HepG2 (cell line): ENCODE results near the gene IKZF2. TPM values are rescaled to one million over a fixed set of nuclear protein-coding genes. Genes with fewer than 3 reads are reported as not detected.

Experiments used
- ATAC-seq: fragments of 200-7000 bp; cut with Tn5 transposase; 3 replicates; pipeline ENCODE4 v1.9.1; 2020; ENCODE audit warnings: mild to moderate bottlenecking, moderate library complexity
- BruUV-seq: library from RNA; stranded (reverse); fragments of 400-500 nt; replicated peaks from 2 replicates; lab custom pipeline; 2021; lab: Mats Ljungman, UMichigan
- CTCF ChIA-PET: fragments of 300-600 bp; formaldehyde crosslinking; extraction: SDS; loops from one replicate; lab custom pipeline; 2021; ENCODE audit warnings: low total read pairs, inconsistent platforms, low intra/inter-chr PET ratio; lab: Yijun Ruan, JAX
- POLR2A ChIA-PET: fragments of 350-600 bp; sonication (Branson Sonifier 250); formaldehyde crosslinking; loops from one replicate; lab custom pipeline; 2020; ENCODE audit warnings: antibody characterized with exemption, inconsistent platforms; lab: Yijun Ruan, JAX
- DNase-seq: peaks from one replicate; pipeline ENCODE4 v3.0.0-alpha.2; 2015; ENCODE audit warnings: low spot score
- FAIRE-seq: peaks from 3 replicates; lab custom pipeline; 2011; peaks lifted over from hg19 to GRCh38; lab: Jason Lieb, UNC
- H2AFZ ChIP-seq: one replicate; pipeline ENCODE4 v1.6.1; 2011; ENCODE audit warnings: low read length, inconsistent platforms
- H3K27ac ChIP-seq: fragments of 300-600 bp; 3 replicates; pipeline ENCODE4 v1.8.0; 2011; ENCODE audit warnings: mixed run types, mild to moderate bottlenecking, mixed read lengths, low read length, inconsistent platforms; ENCODE audit not compliant: insufficient read depth; ENCODE audit errors: extremely low read length
- H3K27me3 ChIP-seq, 2 experiments: fragments of 200-600 bp in 1 of 2; 2 replicates in 1 of 2; 3 replicates in 1 of 2; pipeline versions ENCODE4 v1.6.0 to v1.8.0; 2011; ENCODE audit warnings: low read length in 2 of 2, mild to moderate bottlenecking in 2 of 2, moderate library complexity in 2 of 2, inconsistent platforms in 1 of 2; ENCODE audit not compliant: insufficient read depth in 2 of 2, control insufficient read depth in 1 of 2
- H3K36me3 ChIP-seq, 2 experiments: fragments of 200-600 bp in 1 of 2; replicated peaks in 1 of 2; 2 replicates in 1 of 2; 3 replicates in 1 of 2; pipeline versions ENCODE4 v1.5.1 to v1.8.0; 2011; ENCODE audit warnings: low read length in 2 of 2, inconsistent platforms in 1 of 2; ENCODE audit not compliant: insufficient read depth in 2 of 2, control insufficient read depth in 1 of 2
- H3K4me1 ChIP-seq: 2 replicates; pipeline ENCODE4 v1.5.1; 2012; ENCODE audit warnings: low read length, inconsistent platforms; ENCODE audit not compliant: insufficient read depth
- H3K4me2 ChIP-seq: 2 replicates; pipeline ENCODE4 v1.6.0; 2011; ENCODE audit warnings: low read depth, low read length, inconsistent platforms
- H3K4me3 ChIP-seq, 3 experiments: fragments of 200-600 bp in 1 of 3; sonication (generic), shearing (Covaris generic) in 1 of 3; replicated peaks in 1 of 3; 2 replicates each; pipeline ENCODE4 v1.5.1; 2011 to 2016; ENCODE audit warnings: low read length in 3 of 3, inconsistent platforms in 2 of 3, low read depth in 2 of 3, mild to moderate bottlenecking in 2 of 3, control low read depth in 1 of 3, mixed read lengths in 1 of 3; ENCODE audit not compliant: insufficient read depth in 1 of 3
- H3K79me2 ChIP-seq: one replicate; pipeline ENCODE4 v1.6.1; 2011; ENCODE audit warnings: low read length, inconsistent platforms; ENCODE audit not compliant: insufficient read depth
- H3K9ac ChIP-seq: 2 replicates; pipeline ENCODE4 v1.6.0; 2011; ENCODE audit warnings: mild to moderate bottlenecking, low read depth, low read length, inconsistent platforms; ENCODE audit not compliant: insufficient read depth
- H3K9me3 ChIP-seq: 2 replicates; pipeline ENCODE4 v1.5.1; 2012; ENCODE audit warnings: mild to moderate bottlenecking, low read length
- H4K20me1 ChIP-seq: 2 replicates; pipeline ENCODE4 v1.6.0; 2011; ENCODE audit warnings: inconsistent platforms, mild to moderate bottlenecking, low read length, moderate library complexity; ENCODE audit not compliant: insufficient read depth
- CBX1 ChIP-seq: IDR thresholded peaks from one replicate; pipeline ENCODE4 v1.6.1; 2016; ENCODE audit warnings: antibody characterized with exemption, low read depth
- CEBPG ChIP-seq: IDR thresholded peaks from 2 replicates; pipeline ENCODE4 v1.6.1; 2016
- MAFK ChIP-seq, 2 experiments: IDR thresholded peaks in 1 of 2; conservative IDR thresholded peaks in 1 of 2; 2 replicates each; pipeline ENCODE4 v1.6.1; 2011; ENCODE audit warnings: improper control_type of control experiment in 2 of 2, low read length in 2 of 2
- ZNF234 ChIP-seq: sonication (generic); formaldehyde crosslinking; conservative IDR thresholded peaks from 2 replicates; pipeline ENCODE4 v1.5.1; 2020; ENCODE audit warnings: mild to moderate bottlenecking, missing genetic modification reagents
- ZNF781 ChIP-seq: sonication (generic); formaldehyde crosslinking; IDR thresholded peaks from 2 replicates; pipeline ENCODE4 v1.5.1; 2020; ENCODE audit warnings: borderline replicate concordance, mild to moderate bottlenecking, missing genetic modification reagents; ENCODE audit errors: not compliant biosample characterization
- in situ Hi-C: cut with HindIII; loops from 2 replicates; pipeline ENCODE4 v1.10.0; 2017; ENCODE audit warnings: low pct_unique_long_range_greater_than_20kb; ENCODE audit not compliant: extremely low pct_ligation_motif_present
- intact Hi-C: fragments of 100-400 bp; cut with micrococcal nuclease; formaldehyde crosslinking; loops from one replicate; pipeline ENCODE4 v1.10.0; 2022; ENCODE audit not compliant: unreplicated experiment
- polyA plus RNA-seq, 8 experiments: library from polyadenylated mRNA; depleted of rRNA in 3 of 8; stranded (reverse) in 7 of 8; unstranded in 1 of 8; fragments of >200 nt; fragmentation: Illumina TruSeq in 4 of 8; extraction: Trizol in 4 of 8; gene quantifications; 2 replicates each; pipeline versions ENCODE4 v1.2.1 to v1.2.3, GENCODE V29; 2011 to 2016; ENCODE audit warnings: low read depth in 4 of 8, missing spikeins in 1 of 8, mixed read lengths in 1 of 8; ENCODE audit not compliant: insufficient read depth in 1 of 8
- total RNA-seq, 5 experiments: library from RNA; depleted of rRNA; stranded (reverse); fragments of >200 nt; fragmentation: Illumina TruSeq; extraction: Trizol; gene quantifications; 2 replicates each; pipeline ENCODE4 v1.2.3, GENCODE V29; 2016; ENCODE audit warnings: low read depth in 1 of 5
- TF ChIP-seq, protein P1 (sequence below): sonication (generic); formaldehyde crosslinking; IDR thresholded peaks from 2 replicates; pipeline ENCODE4 v1.5.0; 2020; ENCODE audit warnings: mild to moderate bottlenecking, low read depth, missing genetic modification reagents, borderline replicate concordance
- TF ChIP-seq, protein P2 (sequence below): sonication (generic); formaldehyde crosslinking; IDR thresholded peaks from 2 replicates; pipeline ENCODE4 v1.5.0; 2020; ENCODE audit warnings: missing genetic modification reagents, mild to moderate bottlenecking, borderline replicate concordance

IKZF2 gene
- total and polyA plus RNA-seq, 2 of the 13 experiments (the other 11 are each of a cell fraction or from before 2014, with no cell fraction given), result 0.18 to 0.86 TPM

DNA sequence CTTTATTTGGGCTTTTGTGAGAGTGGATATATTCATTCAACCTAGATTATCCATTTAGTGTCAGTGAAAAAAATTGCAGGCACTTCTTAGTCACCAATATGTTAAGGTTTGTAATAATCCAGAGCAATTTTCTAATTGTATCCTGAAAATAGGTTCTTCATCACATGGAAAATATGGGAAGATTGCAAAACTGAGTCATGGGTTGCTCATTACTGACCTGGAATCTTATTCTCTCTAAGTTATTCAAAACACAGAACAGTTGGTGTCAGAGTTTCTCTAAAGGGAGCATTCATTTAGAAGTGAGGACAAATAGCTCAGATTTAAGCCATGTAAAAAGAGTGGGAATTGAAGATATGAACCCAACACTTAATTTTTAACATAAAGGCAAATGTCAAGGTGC is 181.3 kb downstream of the IKZF2 start:
- in situ Hi-C loops, result no loop called here
- POLR2A ChIA-PET, result no interaction called here
- Histone ChIP-seq H3K27me3 (no peaks in the 10 kb centered on the region), H3K9ac (no peak overlapping the region), H2AFZ (no peak overlapping the region), H3K4me1 (no peaks in the 10 kb centered on the region)
- ATAC-seq, result no peak
- TF ChIP-seq, protein P1, sequence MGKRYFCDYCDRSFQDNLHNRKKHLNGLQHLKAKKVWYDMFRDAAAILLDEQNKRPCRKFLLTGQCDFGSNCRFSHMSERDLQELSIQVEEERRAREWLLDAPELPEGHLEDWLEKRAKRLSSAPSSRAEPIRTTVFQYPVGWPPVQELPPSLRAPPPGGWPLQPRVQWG (CRISPR knock-in tag), result no peak
- TF ChIP-seq ZNF781 (CRISPR knock-in tag), result no peak
- no peak for TF ChIP-seq ZNF234
- no peak for TF ChIP-seq MAFK (conservative IDR thresholded peaks at IDR 0.05 in 1 of 2, IDR thresholded peaks at IDR 0.05 in 1 of 2; ENCODE audit: low read length in 2 of 2)
- no peak for TF ChIP-seq CEBPG (CRISPR knock-in tag)
- TF ChIP-seq, protein P2, sequence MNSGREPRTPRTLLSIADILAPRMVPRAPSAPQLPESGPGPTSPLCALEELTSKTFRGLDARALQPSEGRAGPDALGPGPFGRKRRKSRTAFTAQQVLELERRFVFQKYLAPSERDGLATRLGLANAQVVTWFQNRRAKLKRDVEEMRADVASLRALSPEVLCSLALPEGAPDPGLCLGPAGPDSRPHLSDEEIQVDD (CRISPR knock-in tag), result no peak
- TF ChIP-seq CBX1, result no peak
- TF ChIP-seq, all 625 proteins: peak for 0
- no peaks in the 10 kb centered on the region for H3K36me3 ChIP-seq
- H4K20me1 ChIP-seq, result no peaks in the 10 kb centered on the region
- no peak overlapping the region for H3K27ac ChIP-seq
- no peak overlapping the region for H3K4me3 ChIP-seq
- CTCF ChIA-PET, result no interaction called here
- no peak for FAIRE-seq
- no TSS peak for BruUV-seq
- no peaks in the 10 kb centered on the region for H3K9me3 ChIP-seq
- no peak for DNase-seq
- H3K4me2 ChIP-seq, result no peak overlapping the region
- no peaks in the 10 kb centered on the region for H3K79me2 ChIP-seq
- intact Hi-C loops, result no loop called here
